ENCODE results near the gene OSBP. TPM values are rescaled to one million over a fixed set of nuclear protein-coding genes. Genes with fewer than 3 reads are reported as not detected.

OSBP gene
- total and polyA plus RNA-seq, 5 donors from 2014 or later: 23.9 to 50.9 (median 28.5) TPM

DNA sequence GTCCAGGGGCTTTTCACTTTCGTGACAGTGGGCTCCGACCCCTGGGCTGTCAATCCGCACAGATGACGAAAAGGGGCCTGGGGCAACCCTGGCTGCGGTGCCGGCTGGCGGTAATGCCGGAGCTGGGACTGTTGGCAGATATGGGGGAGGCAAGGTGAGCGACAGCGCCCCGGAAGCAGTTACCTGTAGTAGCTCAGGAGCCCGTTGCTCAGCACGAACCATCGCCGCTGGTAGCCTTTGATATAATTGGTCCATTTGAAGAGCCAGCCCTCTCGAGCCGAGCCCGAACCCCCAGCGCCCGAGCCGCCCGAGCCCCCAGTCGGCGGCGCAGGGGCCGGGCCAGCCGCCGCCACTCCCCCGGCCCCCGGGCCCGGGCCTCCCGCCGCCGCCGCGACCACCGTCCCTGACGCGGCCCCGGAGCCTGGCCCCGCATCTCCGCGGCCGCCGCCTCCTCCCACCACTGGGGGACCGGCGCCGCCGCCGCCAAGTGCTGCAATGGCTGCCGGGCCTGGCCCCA is 396 bp downstream of the OSBP start:
- no peaks in the 10 kb centered on the region for H3K27me3 ChIP-seq (ENCODE audit: control insufficient read depth, insufficient read depth, low read length)
- H3K9me3 Mint-ChIP-seq: no peaks in the 10 kb centered on the region
- DNase-seq (peak; percentile 67 to 82 (median 69)), ATAC-seq (ENCODE audit: low read depth in 2 of 2) (peak; percentile 3 to 9)
- H3K9me3 ChIP-seq (ENCODE audit: control insufficient read depth in 2 of 2, low read length in 2 of 2): no peaks in the 10 kb centered on the region
- peaks cover 3% of the 10 kb centered on the region for H3K36me3 Mint-ChIP-seq
- H3K4me3 Mint-ChIP-seq: peak overlapping the region; percentile 79 to 98 (median 94)
- peak overlapping the region; percentile 97 for H3K27ac ChIP-seq (ENCODE audit: insufficient read depth, low read length, poor library complexity, severe bottlenecking)
- peak overlapping the region; percentile 92 for H3K4me3 ChIP-seq (ENCODE audit: low read depth, low read length)
- no peaks in the 10 kb centered on the region for H3K27me3 Mint-ChIP-seq
- peaks cover 41% of the 10 kb centered on the region for H3K4me1 ChIP-seq (ENCODE audit: control insufficient read depth, insufficient read depth, low read length, poor library complexity, severe bottlenecking)
- peak overlapping the region; percentile 96 to 99 (median 98) for H3K27ac Mint-ChIP-seq
- peaks cover 15% of the 10 kb centered on the region for H3K36me3 ChIP-seq (ENCODE audit: control insufficient read depth, insufficient read depth, low read length)
- H3K4me1 Mint-ChIP-seq: peaks cover 14 to 50% (median 35%) of the 10 kb centered on the region in 4 donors

DNA sequence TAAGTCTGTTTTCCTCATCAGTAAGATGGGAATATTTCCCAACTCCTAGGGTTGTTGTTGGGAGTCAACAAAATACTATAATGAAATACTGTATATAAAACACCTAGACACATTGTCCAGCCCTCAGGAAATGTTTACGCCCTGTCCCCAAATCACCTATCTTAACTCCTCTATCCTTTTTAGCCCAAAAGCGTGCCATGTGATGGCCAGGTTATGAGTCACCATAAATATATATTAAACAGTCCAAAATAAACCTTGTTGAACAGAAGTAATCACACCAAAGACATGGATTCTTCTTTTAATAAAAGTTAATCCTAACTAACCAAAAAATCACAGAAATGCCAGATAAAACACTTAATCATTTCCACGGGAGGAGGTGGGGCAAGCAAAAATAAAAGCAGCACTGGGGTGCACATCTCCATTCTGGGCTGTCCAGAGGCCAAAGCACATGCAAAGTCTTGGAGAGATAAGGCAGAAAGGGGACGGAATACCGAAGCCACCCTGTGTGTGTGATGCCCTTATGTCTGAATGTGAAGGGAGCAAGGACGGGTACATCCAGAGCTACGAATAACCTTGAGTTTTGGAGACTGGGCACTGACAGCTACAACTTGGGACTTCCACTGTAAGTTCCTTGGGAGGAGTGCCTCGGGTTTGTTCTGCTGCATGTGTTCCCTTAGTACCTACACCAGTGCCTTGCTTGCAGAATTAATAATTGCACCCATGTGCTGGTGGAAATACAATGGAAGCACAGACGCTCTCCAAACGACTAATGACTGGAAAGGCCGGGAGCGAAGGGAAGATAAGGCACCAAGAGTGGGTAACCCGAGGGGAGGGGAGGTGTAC is 1.1 kb downstream of the OSBP start:
- Histone ChIP-seq H3K4me3 (ENCODE audit: low read depth, low read length) (peak overlapping the region; percentile 92), H3K36me3 (ENCODE audit: control insufficient read depth, insufficient read depth, low read length) (peaks cover 21% of the 10 kb centered on the region), H3K9me3 (ENCODE audit: control insufficient read depth in 2 of 2, low read length in 2 of 2) (no peaks in the 10 kb centered on the region), H3K27me3 (ENCODE audit: control insufficient read depth, insufficient read depth, low read length) (no peaks in the 10 kb centered on the region), H3K27ac (ENCODE audit: insufficient read depth, low read length, poor library complexity, severe bottlenecking) (peak overlapping the region; percentile 97), H3K4me1 (ENCODE audit: control insufficient read depth, insufficient read depth, low read length, poor library complexity, severe bottlenecking) (peaks cover 41% of the 10 kb centered on the region)
- peak in 1 of 3 donors; percentile 10 for DNase-seq
- Mint-ChIP-seq H3K27me3 (no peaks in the 10 kb centered on the region), H3K4me1 (peaks cover 21 to 55% (median 38%) of the 10 kb centered on the region in 4 donors), H3K4me3 (peak overlapping the region; percentile 79 to 98 (median 94)), H3K27ac (peak overlapping the region; percentile 75 to 98 (median 96)), H3K36me3 (peaks cover 9% of the 10 kb centered on the region), H3K9me3 (no peaks in the 10 kb centered on the region)
- no peak for ATAC-seq (ENCODE audit: low read depth in 2 of 2)

- H3K27me3 Mint-ChIP-seq: no peaks in the 10 kb centered on the region
- H3K27ac ChIP-seq (ENCODE audit: insufficient read depth, low read length, poor library complexity, severe bottlenecking): no peak overlapping the region
- no peaks in the 10 kb centered on the region for H3K27me3 ChIP-seq (ENCODE audit: control insufficient read depth, insufficient read depth, low read length)
- H3K4me1 Mint-ChIP-seq: peaks cover 22 to 71% (median 41%) of the 10 kb centered on the region in 4 donors
- peak overlapping the region; percentile 0 for H3K4me3 ChIP-seq (ENCODE audit: low read depth, low read length)
- peaks cover 29% of the 10 kb centered on the region for H3K36me3 Mint-ChIP-seq
- peaks cover 48% of the 10 kb centered on the region for H3K36me3 ChIP-seq (ENCODE audit: control insufficient read depth, insufficient read depth, low read length)
- DNase-seq (no peak), ATAC-seq (ENCODE audit: low read depth in 2 of 2) (no peak)
- peak overlapping the region in 2 of 3 donors; percentile 28 to 54 for H3K27ac Mint-ChIP-seq
- H3K9me3 ChIP-seq (ENCODE audit: control insufficient read depth in 2 of 2, low read length in 2 of 2): no peaks in the 10 kb centered on the region
- no peaks in the 10 kb centered on the region for H3K9me3 Mint-ChIP-seq
- peaks cover 39% of the 10 kb centered on the region for H3K4me1 ChIP-seq (ENCODE audit: control insufficient read depth, insufficient read depth, low read length, poor library complexity, severe bottlenecking)
- H3K4me3 Mint-ChIP-seq: peak overlapping the region in 2 of 4 donors; percentile 19 to 79
Measured at GRCh38 chr11:59611570-59612565, 3.7 kb downstream of the OSBP start.

GRCh38 chr11:59610289-59610688 is 5.3 kb downstream of the OSBP start:
- DNase-seq (no peak), ATAC-seq (ENCODE audit: low read depth in 2 of 2) (no peak)
- peaks cover 22 to 73% (median 50%) of the 10 kb centered on the region in 4 donors for H3K4me1 Mint-ChIP-seq
- H3K27ac Mint-ChIP-seq: no peak overlapping the region
- Histone ChIP-seq H3K9me3 (ENCODE audit: control insufficient read depth in 2 of 2, low read length in 2 of 2) (no peaks in the 10 kb centered on the region), H3K4me1 (ENCODE audit: control insufficient read depth, insufficient read depth, low read length, poor library complexity, severe bottlenecking) (peaks cover 34% of the 10 kb centered on the region), H3K4me3 (ENCODE audit: low read depth, low read length) (no peak overlapping the region), H3K36me3 (ENCODE audit: control insufficient read depth, insufficient read depth, low read length) (peaks cover 64% of the 10 kb centered on the region), H3K27me3 (ENCODE audit: control insufficient read depth, insufficient read depth, low read length) (no peaks in the 10 kb centered on the region), H3K27ac (ENCODE audit: insufficient read depth, low read length, poor library complexity, severe bottlenecking) (no peak overlapping the region)
- no peaks in the 10 kb centered on the region for H3K9me3 Mint-ChIP-seq
- peak overlapping the region in 1 of 4 donors; percentile 66 for H3K4me3 Mint-ChIP-seq
- H3K36me3 Mint-ChIP-seq: peaks cover 39% of the 10 kb centered on the region
- no peaks in the 10 kb centered on the region for H3K27me3 Mint-ChIP-seq

DNA sequence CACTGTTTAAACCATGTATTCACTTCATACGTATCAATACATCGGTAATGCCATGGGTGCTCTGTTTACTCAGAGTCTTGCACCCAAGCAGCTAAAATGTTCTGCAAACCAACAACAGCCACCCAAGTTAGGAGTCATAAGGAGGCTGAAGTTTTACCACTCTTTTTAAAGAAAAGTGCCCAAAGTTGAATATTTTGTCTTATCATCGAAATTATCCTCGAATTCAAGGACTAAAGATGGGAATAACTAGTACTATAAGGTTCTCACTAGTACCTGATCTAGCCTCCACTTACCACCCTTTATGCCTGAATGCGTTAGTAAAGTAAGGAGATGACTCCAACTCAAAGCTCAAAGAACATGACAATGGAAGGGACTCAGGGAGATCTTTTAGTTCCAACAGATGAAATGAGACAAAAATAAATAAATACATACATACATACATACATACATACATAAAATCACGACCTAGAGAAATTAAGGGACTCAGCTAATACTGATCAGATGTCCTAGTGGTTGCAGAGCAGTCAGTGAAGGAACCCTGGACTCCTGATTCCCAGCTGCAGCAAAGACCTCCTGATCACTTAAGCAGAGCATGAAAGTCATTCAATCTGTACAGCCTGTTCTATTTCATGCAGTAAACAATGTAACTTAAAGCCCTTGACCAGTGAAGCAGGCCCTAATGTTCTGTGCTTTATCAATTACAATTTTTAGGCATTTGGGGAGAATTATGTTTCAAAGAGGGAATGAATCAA is 7.7 kb downstream of the OSBP start:
- no peaks in the 10 kb centered on the region for H3K9me3 ChIP-seq (ENCODE audit: control insufficient read depth in 2 of 2, low read length in 2 of 2)
- ATAC-seq (ENCODE audit: low read depth in 2 of 2): no peak
- H3K27me3 ChIP-seq (ENCODE audit: control insufficient read depth, insufficient read depth, low read length): no peaks in the 10 kb centered on the region
- H3K4me3 ChIP-seq (ENCODE audit: low read depth, low read length): no peak overlapping the region
- Mint-ChIP-seq H3K4me3 (no peak overlapping the region), H3K27me3 (no peaks in the 10 kb centered on the region), H3K36me3 (peaks cover 51% of the 10 kb centered on the region), H3K9me3 (no peaks in the 10 kb centered on the region), H3K4me1 (peaks cover 30 to 64% (median 35%) of the 10 kb centered on the region in 4 donors), H3K27ac (no peak overlapping the region)
- DNase-seq: no peak
- peaks cover 13% of the 10 kb centered on the region for H3K4me1 ChIP-seq (ENCODE audit: control insufficient read depth, insufficient read depth, low read length, poor library complexity, severe bottlenecking)
- H3K36me3 ChIP-seq (ENCODE audit: control insufficient read depth, insufficient read depth, low read length): peaks cover 82% of the 10 kb centered on the region
- no peak overlapping the region for H3K27ac ChIP-seq (ENCODE audit: insufficient read depth, low read length, poor library complexity, severe bottlenecking)

- H3K9me3 ChIP-seq (ENCODE audit: control insufficient read depth in 2 of 2, low read length in 2 of 2): no peaks in the 10 kb centered on the region
- H3K27me3 ChIP-seq (ENCODE audit: control insufficient read depth, insufficient read depth, low read length): no peaks in the 10 kb centered on the region
- peaks cover 67% of the 10 kb centered on the region for H3K36me3 Mint-ChIP-seq
- peak overlapping the region in 1 of 3 donors; percentile 64 for H3K27ac Mint-ChIP-seq
- no peaks in the 10 kb centered on the region for H3K9me3 Mint-ChIP-seq
- ATAC-seq (ENCODE audit: low read depth in 2 of 2) (no peak), DNase-seq (no peak)
- H3K27me3 Mint-ChIP-seq: no peaks in the 10 kb centered on the region
- no peak overlapping the region for H3K4me3 Mint-ChIP-seq
- H3K4me3 ChIP-seq (ENCODE audit: low read depth, low read length): no peak overlapping the region
- H3K27ac ChIP-seq (ENCODE audit: insufficient read depth, low read length, poor library complexity, severe bottlenecking): no peak overlapping the region
- peaks cover 14 to 28% (median 21%) of the 10 kb centered on the region in 4 donors for H3K4me1 Mint-ChIP-seq
- no peaks in the 10 kb centered on the region for H3K4me1 ChIP-seq (ENCODE audit: control insufficient read depth, insufficient read depth, low read length, poor library complexity, severe bottlenecking)
- H3K36me3 ChIP-seq (ENCODE audit: control insufficient read depth, insufficient read depth, low read length): peaks cover 96% of the 10 kb centered on the region
Measured at GRCh38 chr11:59602432-59602831, 13.1 kb downstream of the OSBP start.

- peaks cover 14 to 28% (median 19%) of the 10 kb centered on the region in 4 donors for H3K4me1 Mint-ChIP-seq
- Histone ChIP-seq H3K4me3 (ENCODE audit: low read depth, low read length) (no peak overlapping the region), H3K9me3 (ENCODE audit: control insufficient read depth in 2 of 2, low read length in 2 of 2) (no peaks in the 10 kb centered on the region), H3K36me3 (ENCODE audit: control insufficient read depth, insufficient read depth, low read length) (peaks cover 93% of the 10 kb centered on the region), H3K27ac (ENCODE audit: insufficient read depth, low read length, poor library complexity, severe bottlenecking) (no peak overlapping the region), H3K27me3 (ENCODE audit: control insufficient read depth, insufficient read depth, low read length) (no peaks in the 10 kb centered on the region), H3K4me1 (ENCODE audit: control insufficient read depth, insufficient read depth, low read length, poor library complexity, severe bottlenecking) (no peaks in the 10 kb centered on the region)
- H3K27ac Mint-ChIP-seq: no peak overlapping the region
- no peak for DNase-seq
- peaks cover 64% of the 10 kb centered on the region for H3K36me3 Mint-ChIP-seq
- no peaks in the 10 kb centered on the region for H3K9me3 Mint-ChIP-seq
- H3K27me3 Mint-ChIP-seq: no peaks in the 10 kb centered on the region
- no peak for ATAC-seq (ENCODE audit: low read depth in 2 of 2)
- H3K4me3 Mint-ChIP-seq: no peak overlapping the region
Measured at GRCh38 chr11:59601788-59602187, 13.8 kb downstream of the OSBP start.
